GM23338 (cell line): ENCODE measurements around the gene SETMAR. TPM values are rescaled to one million over a fixed set of nuclear protein-coding genes. Genes with fewer than 3 reads are reported as not detected.

Experiments used
- ATAC-seq: fragments of 200-7000 bp; cut with Tn5 transposase; 3 replicates; pipeline ENCODE4 v1.9.1; 2020
- DNase-seq: peaks from one replicate; pipeline ENCODE4 v3.0.0-alpha.2; 2015; ENCODE audit warnings: low spot score
- H2AFZ ChIP-seq: fragments of 200-600 bp; sonication (generic); 2 replicates; pipeline ENCODE4 v1.8.0; 2016; ENCODE audit warnings: antibody characterized with exemption, mild to moderate bottlenecking, moderate library complexity
- H3F3A ChIP-seq: fragments of 200-600 bp; sonication (generic); replicated peaks from 2 replicates; pipeline ENCODE4 v1.8.0; 2017; ENCODE audit warnings: antibody characterized with exemption, mixed run types, low read depth
- H3K27ac ChIP-seq: fragments of 200-600 bp; sonication (generic); 2 replicates; pipeline ENCODE4 v1.6.1; 2016; ENCODE audit warnings: low read depth
- H3K27me3 ChIP-seq: fragments of 200-600 bp; sonication (generic); 2 replicates; pipeline ENCODE4 v1.8.0; 2016; ENCODE audit warnings: mild to moderate bottlenecking, mixed run types, moderate library complexity; ENCODE audit not compliant: insufficient read depth
- H3K36me3 ChIP-seq: fragments of 200-600 bp; sonication (generic); 2 replicates; pipeline ENCODE4 v1.8.0; 2016; ENCODE audit warnings: mild to moderate bottlenecking; ENCODE audit not compliant: insufficient read depth
- H3K4me1 ChIP-seq: fragments of 200-600 bp; sonication (generic); 2 replicates; pipeline ENCODE4 v1.8.0; 2016; ENCODE audit warnings: mild to moderate bottlenecking, moderate library complexity; ENCODE audit not compliant: insufficient read depth
- H3K4me2 ChIP-seq: fragments of 200-600 bp; sonication (generic); 2 replicates; pipeline ENCODE4 v1.7.1; 2017; ENCODE audit warnings: mixed run types
- H3K4me3 ChIP-seq: fragments of 200-600 bp; sonication (generic); 2 replicates; pipeline ENCODE4 v1.6.1; 2016; ENCODE audit warnings: mixed run types
- H3K79me2 ChIP-seq: fragments of 200-600 bp; sonication (generic); replicated peaks from 2 replicates; pipeline ENCODE4 v1.8.0; 2017; ENCODE audit warnings: mild to moderate bottlenecking; ENCODE audit not compliant: insufficient read depth
- H3K9me2 ChIP-seq: fragments of 200-600 bp; sonication (generic); 2 replicates; pipeline ENCODE4 v1.8.0; 2017; ENCODE audit not compliant: insufficient read depth
- H4K20me1 ChIP-seq: fragments of 200-600 bp; sonication (generic); replicated peaks from 2 replicates; pipeline ENCODE4 v1.8.0; 2017; ENCODE audit warnings: mild to moderate bottlenecking; ENCODE audit not compliant: insufficient read depth
- H3K27ac Mint-ChIP-seq: 2 replicates; pipeline ENCODE4 v1.8.0; 2020; ENCODE audit warnings: inconsistent platforms, mild to moderate bottlenecking, moderate library complexity, mixed read lengths
- H3K27me3 Mint-ChIP-seq: 3 replicates; pipeline ENCODE4 v1.8.0; 2022; ENCODE audit warnings: low read depth, mild to moderate bottlenecking, moderate library complexity, mixed read lengths, inconsistent platforms; ENCODE audit not compliant: insufficient read depth, poor library complexity
- H3K36me3 Mint-ChIP-seq: 3 replicates; pipeline ENCODE4 v1.8.0; 2021; ENCODE audit warnings: low read depth, mild to moderate bottlenecking, inconsistent platforms, moderate library complexity, mixed read lengths
- H3K4me1 Mint-ChIP-seq: 3 replicates; pipeline ENCODE4 v1.8.0; 2020; ENCODE audit warnings: mild to moderate bottlenecking, inconsistent platforms, mixed read lengths
- H3K4me3 Mint-ChIP-seq: 3 replicates; pipeline ENCODE4 v1.8.0; 2021; ENCODE audit warnings: moderate library complexity, mild to moderate bottlenecking, inconsistent platforms, mixed read lengths
- H3K9me3 Mint-ChIP-seq: 3 replicates; pipeline ENCODE4 v1.8.0; 2020; ENCODE audit warnings: moderate library complexity, mild to moderate bottlenecking, inconsistent platforms, mixed read lengths
- CTCF ChIP-seq, 2 experiments: fragments of 200-600 bp in 1 of 2; sonication (generic) in 1 of 2; conservative IDR thresholded peaks; 2 replicates each; pipeline versions ENCODE4 v1.5.1 to v1.6.1; 2016 to 2017; ENCODE audit warnings: antibody characterized with exemption in 2 of 2, low read depth in 2 of 2, mild to moderate bottlenecking in 2 of 2, moderate library complexity in 1 of 2
- EZH2phosphoT487 ChIP-seq: fragments of 200-600 bp; sonication (generic); IDR thresholded peaks from one replicate; pipeline ENCODE4 v1.8.1; 2018; ENCODE audit warnings: antibody characterized with exemption; ENCODE audit not compliant: unreplicated experiment
- POLR2AphosphoS5 ChIP-seq: IDR thresholded peaks from 2 replicates; pipeline ENCODE4 v1.6.1; 2016; ENCODE audit warnings: antibody characterized with exemption, low read depth
- ZNF114 ChIP-seq: fragments of 250-450 bp; sonication (Bioruptor Pico); IDR thresholded peaks from 2 replicates; pipeline ENCODE4 v1.5.0; 2020; ENCODE audit warnings: mild to moderate bottlenecking, moderate library complexity
- ZNF331 ChIP-seq: fragments of 250-450 bp; sonication (Bioruptor Pico); IDR thresholded peaks from 2 replicates; pipeline ENCODE4 v1.5.0; 2020; ENCODE audit warnings: low read depth, mild to moderate bottlenecking, moderate library complexity
- polyA plus RNA-seq: library from polyadenylated mRNA; unstranded; fragments of >200 nt; fragmentation: Nextera tagmentation; extraction: Ambion mirVana; gene quantifications from 2 replicates; pipeline ENCODE4 v1.2.1, GENCODE V29; 2016
- total RNA-seq: library from RNA; depleted of rRNA; stranded (reverse); fragments of >200 nt; shearing (Covaris generic); gene quantifications from 2 replicates; pipeline ENCODE4 v1.2.3, GENCODE V29; 2014
- TF ChIP-seq, protein P1 (sequence below): fragments of 250-450 bp; sonication (Bioruptor Pico); IDR thresholded peaks from 2 replicates; pipeline ENCODE4 v1.5.0; 2020; ENCODE audit warnings: mild to moderate bottlenecking, moderate library complexity
- TF ChIP-seq, protein P2 (sequence below): IDR thresholded peaks from 2 replicates; pipeline ENCODE4 v1.6.1; 2016; ENCODE audit warnings: antibody characterized with exemption

Gene SETMAR
- total and polyA plus RNA-seq, 2 experiments from 2014 or later: 11.2 to 19.8 TPM

- no peak for TF ChIP-seq EZH2phosphoT487
- TF ChIP-seq, protein P1, sequence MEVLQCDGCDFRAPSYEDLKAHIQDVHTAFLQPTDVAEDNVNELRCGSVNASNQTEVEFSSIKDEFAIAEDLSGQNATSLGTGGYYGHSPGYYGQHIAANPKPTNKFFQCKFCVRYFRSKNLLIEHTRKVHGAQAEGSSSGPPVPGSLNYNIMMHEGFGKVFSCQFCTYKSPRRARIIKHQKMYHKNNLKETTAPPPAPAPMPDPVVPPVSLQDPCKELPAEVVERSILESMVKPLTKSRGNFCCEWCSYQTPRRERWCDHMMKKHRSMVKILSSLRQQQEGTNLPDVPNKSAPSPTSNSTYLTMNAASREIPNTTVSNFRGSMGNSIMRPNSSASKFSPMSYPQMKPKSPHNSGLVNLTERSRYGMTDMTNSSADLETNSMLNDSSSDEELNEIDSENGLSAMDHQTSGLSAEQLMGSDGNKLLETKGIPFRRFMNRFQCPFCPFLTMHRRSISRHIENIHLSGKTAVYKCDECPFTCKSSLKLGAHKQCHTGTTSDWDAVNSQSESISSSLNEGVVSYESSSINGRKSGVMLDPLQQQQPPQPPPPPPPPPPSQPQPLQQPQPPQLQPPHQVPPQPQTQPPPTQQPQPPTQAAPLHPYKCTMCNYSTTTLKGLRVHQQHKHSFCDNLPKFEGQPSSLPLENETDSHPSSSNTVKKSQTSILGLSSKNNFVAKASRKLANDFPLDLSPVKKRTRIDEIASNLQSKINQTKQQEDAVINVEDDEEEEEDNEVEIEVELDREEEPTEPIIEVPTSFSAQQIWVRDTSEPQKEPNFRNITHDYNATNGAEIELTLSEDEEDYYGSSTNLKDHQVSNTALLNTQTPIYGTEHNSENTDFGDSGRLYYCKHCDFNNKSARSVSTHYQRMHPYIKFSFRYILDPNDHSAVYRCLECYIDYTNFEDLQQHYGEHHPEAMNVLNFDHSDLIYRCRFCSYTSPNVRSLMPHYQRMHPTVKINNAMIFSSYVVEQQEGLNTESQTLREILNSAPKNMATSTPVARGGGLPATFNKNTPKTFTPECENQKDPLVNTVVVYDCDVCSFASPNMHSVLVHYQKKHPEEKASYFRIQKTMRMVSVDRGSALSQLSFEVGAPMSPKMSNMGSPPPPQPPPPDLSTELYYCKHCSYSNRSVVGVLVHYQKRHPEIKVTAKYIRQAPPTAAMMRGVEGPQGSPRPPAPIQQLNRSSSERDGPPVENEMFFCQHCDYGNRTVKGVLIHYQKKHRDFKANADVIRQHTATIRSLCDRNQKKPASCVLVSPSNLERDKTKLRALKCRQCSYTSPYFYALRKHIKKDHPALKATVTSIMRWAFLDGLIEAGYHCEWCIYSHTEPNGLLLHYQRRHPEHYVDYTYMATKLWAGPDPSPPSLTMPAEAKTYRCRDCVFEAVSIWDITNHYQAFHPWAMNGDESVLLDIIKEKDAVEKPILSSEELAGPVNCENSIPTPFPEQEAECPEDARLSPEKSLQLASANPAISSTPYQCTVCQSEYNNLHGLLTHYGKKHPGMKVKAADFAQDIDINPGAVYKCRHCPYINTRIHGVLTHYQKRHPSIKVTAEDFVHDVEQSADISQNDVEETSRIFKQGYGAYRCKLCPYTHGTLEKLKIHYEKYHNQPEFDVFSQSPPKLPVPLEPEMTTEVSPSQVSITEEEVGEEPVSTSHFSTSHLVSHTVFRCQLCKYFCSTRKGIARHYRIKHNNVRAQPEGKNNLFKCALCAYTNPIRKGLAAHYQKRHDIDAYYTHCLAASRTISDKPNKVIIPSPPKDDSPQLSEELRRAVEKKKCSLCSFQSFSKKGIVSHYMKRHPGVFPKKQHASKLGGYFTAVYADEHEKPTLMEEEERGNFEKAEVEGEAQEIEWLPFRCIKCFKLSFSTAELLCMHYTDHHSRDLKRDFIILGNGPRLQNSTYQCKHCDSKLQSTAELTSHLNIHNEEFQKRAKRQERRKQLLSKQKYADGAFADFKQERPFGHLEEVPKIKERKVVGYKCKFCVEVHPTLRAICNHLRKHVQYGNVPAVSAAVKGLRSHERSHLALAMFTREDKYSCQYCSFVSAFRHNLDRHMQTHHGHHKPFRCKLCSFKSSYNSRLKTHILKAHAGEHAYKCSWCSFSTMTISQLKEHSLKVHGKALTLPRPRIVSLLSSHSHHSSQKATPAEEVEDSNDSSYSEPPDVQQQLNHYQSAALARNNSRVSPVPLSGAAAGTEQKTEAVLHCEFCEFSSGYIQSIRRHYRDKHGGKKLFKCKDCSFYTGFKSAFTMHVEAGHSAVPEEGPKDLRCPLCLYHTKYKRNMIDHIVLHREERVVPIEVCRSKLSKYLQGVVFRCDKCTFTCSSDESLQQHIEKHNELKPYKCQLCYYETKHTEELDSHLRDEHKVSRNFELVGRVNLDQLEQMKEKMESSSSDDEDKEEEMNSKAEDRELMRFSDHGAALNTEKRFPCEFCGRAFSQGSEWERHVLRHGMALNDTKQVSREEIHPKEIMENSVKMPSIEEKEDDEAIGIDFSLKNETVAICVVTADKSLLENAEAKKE: no peak
- TF ChIP-seq, protein P2, sequence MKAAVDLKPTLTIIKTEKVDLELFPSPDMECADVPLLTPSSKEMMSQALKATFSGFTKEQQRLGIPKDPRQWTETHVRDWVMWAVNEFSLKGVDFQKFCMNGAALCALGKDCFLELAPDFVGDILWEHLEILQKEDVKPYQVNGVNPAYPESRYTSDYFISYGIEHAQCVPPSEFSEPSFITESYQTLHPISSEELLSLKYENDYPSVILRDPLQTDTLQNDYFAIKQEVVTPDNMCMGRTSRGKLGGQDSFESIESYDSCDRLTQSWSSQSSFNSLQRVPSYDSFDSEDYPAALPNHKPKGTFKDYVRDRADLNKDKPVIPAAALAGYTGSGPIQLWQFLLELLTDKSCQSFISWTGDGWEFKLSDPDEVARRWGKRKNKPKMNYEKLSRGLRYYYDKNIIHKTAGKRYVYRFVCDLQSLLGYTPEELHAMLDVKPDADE: no peak
- TF ChIP-seq POLR2AphosphoS5: no peak
Measured at GRCh38 chr3:4310971-4311370, 7.8 kb downstream of the SETMAR start (continued).

DNA sequence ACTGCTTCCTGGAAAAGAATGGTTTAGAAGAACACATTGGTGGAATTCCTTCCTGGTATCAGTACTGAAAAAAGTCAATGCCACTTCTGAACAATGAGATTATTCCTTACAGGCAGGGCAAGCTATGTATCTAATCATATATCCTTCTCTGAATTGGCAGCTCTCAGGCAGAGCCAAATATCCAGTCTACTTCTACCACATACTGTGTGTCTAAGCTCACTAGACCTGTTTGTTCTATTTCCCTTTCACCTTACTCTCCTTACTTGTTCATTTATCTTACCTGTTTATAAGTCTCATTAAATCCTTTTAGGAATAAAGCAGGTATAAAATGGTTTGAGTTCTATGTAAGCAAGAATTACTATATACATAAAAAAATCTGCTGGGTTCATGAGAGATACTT lies 8.3 kb downstream of the SETMAR start:
- Mint-ChIP-seq H3K36me3 (peaks cover 31% of the 10 kb centered on the region), H3K27ac (peak overlapping the region; percentile 4; the same call in 1 of the 2 replicates), H3K9me3 (peaks cover 3% of the 10 kb centered on the region; the same call in 2 of the 3 replicates), H3K4me1 (peaks cover 41% of the 10 kb centered on the region), H3K27me3 (no peaks in the 10 kb centered on the region), H3K4me3 (no peak overlapping the region)
- ATAC-seq (no peak), DNase-seq (no peak)
- H3K36me3 ChIP-seq: 0 out of 2 replicates have a peak, but pooled peaks cover 3% of the 10 kb centered on the region
- no peak overlapping the region for H2AFZ ChIP-seq
- TF ChIP-seq ZNF114 (CRISPR knock-in tag) (no peak), ZNF331 (CRISPR knock-in tag) (no peak), CTCF (conservative IDR thresholded peaks at IDR 0.05; ENCODE audit: low read depth in 2 of 2) (no peak)
- TF ChIP-seq, protein P1: no peak
- H3K79me2 ChIP-seq: peaks cover 30% of the 10 kb centered on the region
- H3K27me3 ChIP-seq: no peaks in the 10 kb centered on the region
- H3K27ac ChIP-seq: 0 out of 2 replicates have a peak overlapping the region, but pooled peaks have one; percentile 21
- H3F3A ChIP-seq: no peaks in the 10 kb centered on the region
- H3K9me2 ChIP-seq: no peaks in the 10 kb centered on the region
- no peaks in the 10 kb centered on the region; the same call in 1 of the 2 replicates for H4K20me1 ChIP-seq
- no peak overlapping the region for H3K4me2 ChIP-seq
- peaks cover 35% of the 10 kb centered on the region for H3K4me1 ChIP-seq
- H3K4me3 ChIP-seq: no peak overlapping the region
